Measurements from ENCODE around the gene PROK2.

Gene PROK2

GRCh38 chr3:71813073-71813472, 28.1 kb upstream of the PROK2 start:
- no CpG with 5 or more reads among the region's 4 CpGs for WGBS, 2 donors (ENCODE audit: extremely low coverage in 2 of 2, insufficient read length in 2 of 2, insufficient replicate concordance in 1 of 2)
- H3K9ac ChIP-seq (ENCODE audit: low read depth, low read length, poor library complexity): no peak overlapping the region
- H3K4me2 ChIP-seq (ENCODE audit: insufficient read depth, low read length, poor library complexity, severe bottlenecking): no peak overlapping the region

DNA sequence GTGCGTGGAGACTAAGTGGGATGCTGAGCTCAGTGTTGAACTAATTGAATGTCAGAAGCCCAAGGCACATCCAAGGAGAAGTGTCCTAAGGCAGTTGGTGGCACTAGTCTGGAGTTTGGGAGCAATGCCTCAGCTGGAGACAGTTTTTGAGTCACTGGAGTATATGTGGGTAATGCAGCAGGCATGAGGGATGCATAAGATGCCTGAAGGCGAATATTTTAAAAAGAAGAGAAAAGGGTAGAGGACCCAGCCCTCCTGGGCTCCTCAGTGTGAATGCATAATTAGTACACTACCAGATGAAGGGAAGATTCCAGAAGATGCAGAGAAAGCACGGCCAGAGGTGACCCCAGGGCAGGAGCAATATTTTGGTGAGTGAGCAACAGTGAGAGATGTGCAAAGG, 25.1 kb upstream of the PROK2 start:
- Histone ChIP-seq H2BK5ac (ENCODE audit: low read length) (no peak overlapping the region), H3K14ac (ENCODE audit: low read length) (no peak overlapping the region), H2AFZ (ENCODE audit: low read length) (no peak overlapping the region), H3K4ac (ENCODE audit: low read length) (no peak overlapping the region), H3K18ac (ENCODE audit: low read length) (no peak overlapping the region), H3K27me3 (ENCODE audit: control insufficient read depth in 3 of 3, insufficient read depth in 3 of 3, low read depth in 1 of 3, low read length in 3 of 3) (peaks cover 0 to 7% (median 0%) of the 10 kb centered on the region in 3 experiments), H2BK15ac (ENCODE audit: low read length) (no peak overlapping the region), H3K27ac (replicated peaks; ENCODE audit: low read length) (no peak overlapping the region), H3K4me3 (ENCODE audit: low read length in 2 of 2) (no peak overlapping the region), H3K9me3 (replicated peaks in 1 of 2; ENCODE audit: control insufficient read depth in 2 of 2, insufficient read depth in 1 of 2, low read depth in 1 of 2, low read length in 2 of 2) (no peaks in the 10 kb centered on the region), H3K79me1 (ENCODE audit: low read depth, low read length) (no peaks in the 10 kb centered on the region), H3K23ac (ENCODE audit: low read depth, low read length, poor library complexity) (no peak overlapping the region), H2BK120ac (ENCODE audit: low read depth, low read length) (no peak overlapping the region), H4K91ac (ENCODE audit: low read depth, low read length, poor library complexity) (no peak overlapping the region), H3K9ac (ENCODE audit: low read depth, low read length, poor library complexity) (no peak overlapping the region), H4K8ac (ENCODE audit: low read depth, low read length) (no peak overlapping the region), H2BK12ac (ENCODE audit: low read length) (no peak overlapping the region), H3K4me1 (ENCODE audit: control insufficient read depth in 2 of 2, insufficient read depth in 1 of 2, low read depth in 1 of 2, low read length in 2 of 2) (no peaks in the 10 kb centered on the region), H2AK5ac (ENCODE audit: low read depth, low read length) (no peak overlapping the region), H3K36me3 (replicated peaks in 1 of 2; ENCODE audit: control insufficient read depth in 2 of 2, insufficient read depth in 2 of 2, low read length in 2 of 2) (no peaks in the 10 kb centered on the region), H3K4me2 (ENCODE audit: insufficient read depth, low read length, poor library complexity, severe bottlenecking) (no peak overlapping the region)
- WGBS, 2 donors (ENCODE audit: extremely low coverage in 2 of 2, insufficient read length in 2 of 2, insufficient replicate concordance in 1 of 2): no CpG with 5 or more reads among the region's 3 CpGs
- DNase-seq (ENCODE audit: low spot score): no peak

More at GRCh38 chr3:71813073-71813472, 28.1 kb upstream of the PROK2 start:
- no peak overlapping the region for H3K18ac ChIP-seq (ENCODE audit: low read length)
- no peak overlapping the region for H4K8ac ChIP-seq (ENCODE audit: low read depth, low read length)
- H3K27me3 ChIP-seq (ENCODE audit: control insufficient read depth in 3 of 3, insufficient read depth in 3 of 3, low read depth in 1 of 3, low read length in 3 of 3): peaks cover 0 to 11% (median 0%) of the 10 kb centered on the region in 3 experiments
- no peak overlapping the region for H3K14ac ChIP-seq (ENCODE audit: low read length)
- H3K27ac ChIP-seq (replicated peaks; ENCODE audit: low read length): no peak overlapping the region
- no peak for DNase-seq (ENCODE audit: low spot score)
- H3K23ac ChIP-seq (ENCODE audit: low read depth, low read length, poor library complexity): no peak overlapping the region
- no peak overlapping the region for H2AK5ac ChIP-seq (ENCODE audit: low read depth, low read length)
- no peaks in the 10 kb centered on the region for H3K79me1 ChIP-seq (ENCODE audit: low read depth, low read length)
- no peak overlapping the region for H2BK5ac ChIP-seq (ENCODE audit: low read length)
- H3K4me3 ChIP-seq (ENCODE audit: low read length in 2 of 2): no peak overlapping the region
- H2BK15ac ChIP-seq (ENCODE audit: low read length): no peak overlapping the region
- H4K91ac ChIP-seq (ENCODE audit: low read depth, low read length, poor library complexity): no peak overlapping the region
- H2BK120ac ChIP-seq (ENCODE audit: low read depth, low read length): no peak overlapping the region
- no peaks in the 10 kb centered on the region for H3K9me3 ChIP-seq (replicated peaks in 1 of 2; ENCODE audit: control insufficient read depth in 2 of 2, insufficient read depth in 1 of 2, low read depth in 1 of 2, low read length in 2 of 2)
- no peak overlapping the region for H2BK12ac ChIP-seq (ENCODE audit: low read length)
- H3K4me1 ChIP-seq (ENCODE audit: control insufficient read depth in 2 of 2, insufficient read depth in 1 of 2, low read depth in 1 of 2, low read length in 2 of 2): peaks cover 2 to 6% of the 10 kb centered on the region in 2 donors
- no peak overlapping the region for H2AFZ ChIP-seq (ENCODE audit: low read length)
- H3K4ac ChIP-seq (ENCODE audit: low read length): no peak overlapping the region
- no peaks in the 10 kb centered on the region for H3K36me3 ChIP-seq (replicated peaks in 1 of 2; ENCODE audit: control insufficient read depth in 2 of 2, insufficient read depth in 2 of 2, low read length in 2 of 2)

GRCh38 chr3:71809321-71810026, 24.5 kb upstream of the PROK2 start:
- Histone ChIP-seq H3K23ac (ENCODE audit: low read depth, low read length, poor library complexity) (no peak overlapping the region), H3K4me1 (ENCODE audit: control insufficient read depth in 2 of 2, insufficient read depth in 1 of 2, low read depth in 1 of 2, low read length in 2 of 2) (no peaks in the 10 kb centered on the region), H3K27me3 (ENCODE audit: control insufficient read depth in 3 of 3, insufficient read depth in 3 of 3, low read depth in 1 of 3, low read length in 3 of 3) (peaks cover 0 to 4% (median 0%) of the 10 kb centered on the region in 3 experiments), H3K9ac (ENCODE audit: low read depth, low read length, poor library complexity) (no peak overlapping the region), H2BK120ac (ENCODE audit: low read depth, low read length) (no peak overlapping the region), H2BK12ac (ENCODE audit: low read length) (no peak overlapping the region), H3K4me2 (ENCODE audit: insufficient read depth, low read length, poor library complexity, severe bottlenecking) (no peak overlapping the region), H2BK5ac (ENCODE audit: low read length) (no peak overlapping the region), H3K27ac (replicated peaks; ENCODE audit: low read length) (no peak overlapping the region), H2AK5ac (ENCODE audit: low read depth, low read length) (no peak overlapping the region), H3K18ac (ENCODE audit: low read length) (no peak overlapping the region), H2AFZ (ENCODE audit: low read length) (no peak overlapping the region), H3K79me1 (ENCODE audit: low read depth, low read length) (no peaks in the 10 kb centered on the region), H2BK15ac (ENCODE audit: low read length) (no peak overlapping the region), H3K4me3 (ENCODE audit: low read length in 2 of 2) (no peak overlapping the region), H4K8ac (ENCODE audit: low read depth, low read length) (no peak overlapping the region), H4K91ac (ENCODE audit: low read depth, low read length, poor library complexity) (no peak overlapping the region), H3K14ac (ENCODE audit: low read length) (no peak overlapping the region), H3K4ac (ENCODE audit: low read length) (no peak overlapping the region), H3K9me3 (replicated peaks in 1 of 2; ENCODE audit: control insufficient read depth in 2 of 2, insufficient read depth in 1 of 2, low read depth in 1 of 2, low read length in 2 of 2) (no peaks in the 10 kb centered on the region), H3K36me3 (replicated peaks in 1 of 2; ENCODE audit: control insufficient read depth in 2 of 2, insufficient read depth in 2 of 2, low read length in 2 of 2) (no peaks in the 10 kb centered on the region)
- WGBS, 2 donors (ENCODE audit: extremely low coverage in 2 of 2, insufficient read length in 2 of 2, insufficient replicate concordance in 1 of 2): no CpG with 5 or more reads among the region's 6 CpGs
- DNase-seq (ENCODE audit: low spot score): no peak

- Histone ChIP-seq H3K4me1 (ENCODE audit: control insufficient read depth in 2 of 2, insufficient read depth in 1 of 2, low read depth in 1 of 2, low read length in 2 of 2) (peaks cover 0 to 9% of the 10 kb centered on the region in 2 donors), H3K14ac (ENCODE audit: low read length) (no peak overlapping the region), H2AK5ac (ENCODE audit: low read depth, low read length) (no peak overlapping the region), H3K27ac (replicated peaks; ENCODE audit: low read length) (no peak overlapping the region), H2BK15ac (ENCODE audit: low read length) (no peak overlapping the region), H4K91ac (ENCODE audit: low read depth, low read length, poor library complexity) (no peak overlapping the region), H4K8ac (ENCODE audit: low read depth, low read length) (no peak overlapping the region), H2BK12ac (ENCODE audit: low read length) (no peak overlapping the region), H3K36me3 (replicated peaks in 1 of 2; ENCODE audit: control insufficient read depth in 2 of 2, insufficient read depth in 2 of 2, low read length in 2 of 2) (no peaks in the 10 kb centered on the region), H3K9ac (ENCODE audit: low read depth, low read length, poor library complexity) (no peak overlapping the region), H3K4me2 (ENCODE audit: insufficient read depth, low read length, poor library complexity, severe bottlenecking) (no peak overlapping the region), H2BK5ac (ENCODE audit: low read length) (no peak overlapping the region), H3K79me1 (ENCODE audit: low read depth, low read length) (no peaks in the 10 kb centered on the region), H2AFZ (ENCODE audit: low read length) (no peak overlapping the region), H3K4ac (ENCODE audit: low read length) (no peak overlapping the region), H3K23ac (ENCODE audit: low read depth, low read length, poor library complexity) (no peak overlapping the region), H3K4me3 (ENCODE audit: low read length in 2 of 2) (no peak overlapping the region), H3K18ac (ENCODE audit: low read length) (no peak overlapping the region), H3K9me3 (replicated peaks in 1 of 2; ENCODE audit: control insufficient read depth in 2 of 2, insufficient read depth in 1 of 2, low read depth in 1 of 2, low read length in 2 of 2) (no peaks in the 10 kb centered on the region), H3K27me3 (ENCODE audit: control insufficient read depth in 3 of 3, insufficient read depth in 3 of 3, low read depth in 1 of 3, low read length in 3 of 3) (peaks cover 0 to 3% (median 0%) of the 10 kb centered on the region in 3 experiments), H2BK120ac (ENCODE audit: low read depth, low read length) (no peak overlapping the region)
- no CpG with 5 or more reads among the region's 3 CpGs for WGBS, 2 donors (ENCODE audit: extremely low coverage in 2 of 2, insufficient read length in 2 of 2, insufficient replicate concordance in 1 of 2)
- no peak for DNase-seq (ENCODE audit: low spot score)
Measured at GRCh38 chr3:71806736-71807135, 21.8 kb upstream of the PROK2 start.
